GM08714 (cell line): ENCODE measurements around the gene WSB1.
"Not testable (repeated sequence)": the region's sequence is repeated elsewhere in the genome, so short reads cannot be mapped to it uniquely, and the experiment has no call there.

Source experiments
- H3K4me3 ChIP-seq: fragments of 200-500 bp; sonication (Bioruptor generic); 2 replicates; pipeline ENCODE4 v1.5.1; 2014; ENCODE audit warnings: mild to moderate bottlenecking, low read length, inconsistent platforms
- ZNF274 ChIP-seq: IDR thresholded peaks from 2 replicates; pipeline ENCODE4 v1.6.1; 2012; ENCODE audit warnings: mild to moderate bottlenecking, low read depth, low read length

The WSB1 gene, protein sequence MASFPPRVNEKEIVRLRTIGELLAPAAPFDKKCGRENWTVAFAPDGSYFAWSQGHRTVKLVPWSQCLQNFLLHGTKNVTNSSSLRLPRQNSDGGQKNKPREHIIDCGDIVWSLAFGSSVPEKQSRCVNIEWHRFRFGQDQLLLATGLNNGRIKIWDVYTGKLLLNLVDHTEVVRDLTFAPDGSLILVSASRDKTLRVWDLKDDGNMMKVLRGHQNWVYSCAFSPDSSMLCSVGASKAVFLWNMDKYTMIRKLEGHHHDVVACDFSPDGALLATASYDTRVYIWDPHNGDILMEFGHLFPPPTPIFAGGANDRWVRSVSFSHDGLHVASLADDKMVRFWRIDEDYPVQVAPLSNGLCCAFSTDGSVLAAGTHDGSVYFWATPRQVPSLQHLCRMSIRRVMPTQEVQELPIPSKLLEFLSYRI

DNA sequence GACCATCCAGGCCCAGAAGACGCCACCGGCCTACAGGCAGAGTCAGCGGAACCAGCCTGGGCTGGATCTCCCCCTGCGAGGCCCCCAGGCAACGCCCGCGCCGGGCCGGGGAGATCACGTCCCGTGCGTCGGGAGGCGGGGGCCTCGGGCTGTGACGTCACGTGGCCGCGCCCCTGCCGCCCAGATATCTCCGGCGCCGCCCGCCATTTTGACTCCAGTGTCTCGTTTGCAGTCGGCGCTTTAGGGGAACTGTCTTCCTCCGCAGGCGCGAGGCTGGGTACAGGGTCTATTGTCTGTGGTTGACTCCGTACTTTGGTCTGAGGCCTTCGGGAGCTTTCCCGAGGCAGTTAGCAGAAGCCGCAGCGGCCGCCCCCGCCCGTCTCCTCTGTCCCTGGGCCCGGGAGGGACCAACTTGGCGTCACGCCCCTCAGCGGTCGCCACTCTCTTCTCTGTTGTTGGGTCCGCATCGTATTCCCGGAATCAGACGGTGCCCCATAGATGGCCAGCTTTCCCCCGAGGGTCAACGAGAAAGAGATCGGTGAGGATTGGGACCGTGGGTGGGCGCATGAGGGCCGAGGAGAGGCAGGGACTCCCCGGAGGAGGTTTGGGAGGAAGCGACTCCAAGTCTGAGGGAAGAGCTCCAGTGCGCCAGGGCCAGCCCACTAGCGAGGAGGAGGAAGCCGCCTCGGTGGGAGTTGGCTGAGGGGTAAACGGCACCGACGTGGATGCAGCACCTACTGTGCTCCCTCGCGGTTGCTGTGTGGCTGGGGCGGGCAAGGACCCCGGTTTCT is at the start of gene WSB1:
WSB1 (plus strand) TSS at position 217 of the 791 bp plus-strand sequence; CDS start at position 499, 282 bp downstream.
- no peak for TF ChIP-seq ZNF274
- peak within 1 kb of the TSS; percentile 92 for H3K4me3 ChIP-seq

DNA sequence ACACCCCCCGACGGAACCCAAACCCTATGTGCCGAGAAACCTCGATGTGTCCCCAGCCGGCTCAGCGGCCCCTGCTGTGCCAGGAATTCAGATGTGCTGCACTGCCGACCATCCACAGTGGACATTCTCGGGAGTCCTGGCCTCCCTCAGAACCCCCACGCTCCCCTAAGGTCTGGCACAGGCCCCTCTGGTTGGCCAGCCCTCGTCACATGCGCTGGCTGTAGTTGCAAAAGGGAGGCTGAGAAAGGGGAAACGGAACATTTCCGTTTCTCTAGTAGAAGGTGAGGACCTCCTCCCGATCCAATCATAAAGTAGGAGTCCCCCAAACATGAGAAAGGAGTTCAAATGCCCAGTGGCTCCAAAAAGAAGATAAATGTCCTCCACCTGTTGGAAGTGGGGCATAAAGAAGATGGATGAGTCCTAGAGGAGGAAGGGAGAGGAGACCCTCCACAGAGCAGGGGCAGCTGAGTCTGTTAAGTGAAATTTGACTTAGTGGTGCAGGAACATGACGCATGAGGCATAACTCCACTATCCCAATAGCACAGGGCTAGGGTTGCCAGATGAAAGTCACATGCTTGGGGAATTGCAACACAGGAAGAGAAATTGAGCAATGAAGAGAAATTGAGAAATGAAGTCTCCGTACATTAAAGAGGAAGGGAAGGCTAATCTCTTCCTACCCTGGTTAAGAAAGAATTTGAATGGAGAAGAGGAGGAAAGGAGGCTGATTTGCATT is 49.3 kb upstream of the WSB1 start:
- no peak for TF ChIP-seq ZNF274
- no peak overlapping the region for H3K4me3 ChIP-seq

DNA sequence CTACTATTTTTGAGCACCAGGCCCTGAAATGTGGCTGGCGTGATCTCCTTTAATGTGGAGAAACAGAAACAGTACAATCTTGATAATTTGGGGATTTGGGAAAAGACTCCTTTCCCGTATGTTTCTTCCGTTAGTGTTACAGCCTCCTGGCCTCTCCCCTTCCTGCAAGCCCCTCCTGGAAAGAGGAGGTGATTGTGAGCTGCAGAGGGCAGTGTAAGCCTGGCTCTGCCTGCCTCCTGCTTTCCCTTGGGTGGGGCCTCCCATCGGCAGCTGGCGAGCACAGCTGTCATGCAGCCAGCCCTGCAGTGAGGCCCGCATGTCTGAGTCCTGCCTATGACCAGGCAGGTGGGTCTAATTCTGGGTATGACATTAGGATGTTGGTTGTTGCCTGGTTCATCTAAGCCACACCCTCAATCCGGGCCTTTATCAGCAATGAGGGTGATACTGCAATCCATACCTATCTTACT is 48.7 kb upstream of the WSB1 start:
- H3K4me3 ChIP-seq = no peak overlapping the region
- TF ChIP-seq ZNF274 = no peak

DNA sequence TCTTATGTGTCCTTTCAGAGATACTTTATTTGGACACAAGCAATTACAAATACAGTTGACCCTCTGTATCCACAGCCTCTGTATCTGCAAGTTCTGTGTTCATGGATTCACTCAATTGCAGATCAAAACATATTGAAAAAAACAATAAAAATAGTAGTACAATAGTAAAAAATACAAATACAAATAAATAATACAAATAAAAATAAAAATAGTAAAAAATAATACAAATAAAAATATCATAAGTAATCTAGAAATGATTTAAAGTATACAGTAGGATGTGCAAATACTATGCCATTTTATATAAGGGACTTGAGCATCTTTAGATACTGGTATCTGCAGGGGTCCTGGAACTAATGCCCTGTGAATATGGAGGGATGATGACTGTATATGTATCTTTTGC is 47.4 kb upstream of the WSB1 start:
- no peak for TF ChIP-seq ZNF274
- no peak overlapping the region for H3K4me3 ChIP-seq

DNA sequence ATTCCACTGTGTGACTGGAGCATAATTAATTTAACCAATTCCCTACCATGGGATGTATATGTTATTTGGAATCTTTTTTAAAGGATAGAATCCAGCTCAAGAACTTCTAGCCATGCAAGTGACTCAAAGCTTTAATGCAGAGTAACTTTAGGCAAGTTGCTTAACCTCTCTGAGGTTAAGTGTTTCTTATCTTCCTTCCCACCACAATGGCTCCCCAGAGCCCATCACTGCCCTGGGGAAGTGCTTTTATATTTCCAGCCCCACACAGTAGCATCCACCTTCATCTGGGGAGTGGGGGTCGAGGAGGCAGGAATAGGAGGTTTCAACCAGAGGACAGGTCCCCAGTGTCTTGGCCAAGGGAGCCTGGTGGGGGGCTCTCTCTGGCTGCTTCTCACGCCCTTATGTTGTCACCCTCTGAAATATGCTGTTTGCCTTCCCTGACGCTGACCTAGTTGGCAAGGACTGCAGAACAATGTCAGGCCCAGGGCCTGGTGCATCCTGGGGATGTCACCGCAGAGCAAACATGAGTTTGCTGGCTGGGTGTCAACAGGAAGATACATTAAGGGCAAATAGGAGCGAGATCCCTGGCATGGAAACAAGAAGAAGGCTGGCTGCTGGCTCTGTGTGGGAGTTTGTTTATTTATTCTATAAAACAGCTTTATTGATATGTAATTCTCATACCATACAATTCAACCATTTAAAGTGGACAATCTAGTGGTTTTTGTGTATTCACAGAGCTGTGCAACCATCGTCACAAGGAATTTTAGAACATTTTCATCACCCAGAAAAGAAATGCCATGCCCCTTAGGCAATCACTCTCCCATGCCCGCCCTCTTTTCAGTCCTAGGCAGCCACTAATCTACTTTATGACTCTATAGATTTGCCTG is 46.6 kb upstream of the WSB1 start:
- no peak for TF ChIP-seq ZNF274
- H3K4me3 ChIP-seq = no peak overlapping the region

DNA sequence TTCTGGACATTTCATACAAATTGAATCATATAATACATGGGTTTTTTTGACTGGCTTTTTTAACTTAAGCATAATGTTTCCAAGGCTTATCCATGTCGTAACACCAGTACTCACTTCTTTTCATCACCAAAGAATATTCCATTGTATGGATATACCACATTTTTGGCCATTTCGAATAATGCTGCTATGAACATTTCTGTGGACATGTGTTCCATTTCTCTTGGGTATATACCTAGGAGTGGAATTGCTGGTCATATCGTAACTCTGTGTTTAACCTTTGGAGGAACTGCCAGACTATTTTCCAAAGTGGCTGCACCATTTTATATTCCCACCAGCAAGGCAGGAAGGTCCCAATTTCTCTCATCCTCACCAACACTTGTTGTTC is 46.0 kb upstream of the WSB1 start:
- no peak for TF ChIP-seq ZNF274
- no peak overlapping the region for H3K4me3 ChIP-seq

DNA sequence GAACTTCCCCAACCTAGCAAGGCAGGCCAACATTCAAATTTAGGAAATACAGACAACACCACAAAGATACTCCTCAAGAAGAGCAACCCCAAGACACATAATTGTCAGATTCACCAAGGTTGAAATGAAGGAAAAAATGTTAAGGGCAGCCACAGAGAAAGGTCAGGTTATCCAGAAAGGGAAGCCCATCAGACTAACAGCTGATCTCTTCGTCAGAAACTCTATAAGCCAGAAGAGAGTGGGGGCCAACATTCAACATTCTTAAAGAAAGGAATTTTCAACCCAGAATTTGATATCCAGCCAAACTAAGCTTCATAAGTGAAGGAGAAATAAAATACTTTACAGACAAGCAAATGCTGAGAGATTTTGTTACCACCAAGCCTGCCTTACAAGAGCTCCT is 43.1 kb upstream of the WSB1 start:
- not testable (repeated sequence) for H3K4me3 ChIP-seq

DNA sequence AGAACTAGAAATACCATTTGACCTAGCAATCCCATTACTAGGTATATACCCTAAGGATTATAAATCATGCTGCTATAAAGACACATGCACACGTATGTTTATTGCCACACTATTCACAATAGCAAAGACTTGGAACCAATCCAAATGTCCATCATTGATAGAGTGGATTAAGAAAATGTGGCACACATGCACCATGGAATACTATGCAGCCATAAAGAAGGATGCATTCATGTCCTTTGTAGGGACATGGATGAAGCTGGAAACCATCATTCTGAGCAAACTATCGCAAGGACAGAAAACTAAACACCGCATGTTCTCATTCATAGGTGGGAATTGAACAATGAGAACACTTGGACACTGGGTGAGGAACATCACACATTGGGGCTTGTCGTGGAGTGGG is 39.1 kb upstream of the WSB1 start:
- not testable (repeated sequence) for H3K4me3 ChIP-seq

DNA sequence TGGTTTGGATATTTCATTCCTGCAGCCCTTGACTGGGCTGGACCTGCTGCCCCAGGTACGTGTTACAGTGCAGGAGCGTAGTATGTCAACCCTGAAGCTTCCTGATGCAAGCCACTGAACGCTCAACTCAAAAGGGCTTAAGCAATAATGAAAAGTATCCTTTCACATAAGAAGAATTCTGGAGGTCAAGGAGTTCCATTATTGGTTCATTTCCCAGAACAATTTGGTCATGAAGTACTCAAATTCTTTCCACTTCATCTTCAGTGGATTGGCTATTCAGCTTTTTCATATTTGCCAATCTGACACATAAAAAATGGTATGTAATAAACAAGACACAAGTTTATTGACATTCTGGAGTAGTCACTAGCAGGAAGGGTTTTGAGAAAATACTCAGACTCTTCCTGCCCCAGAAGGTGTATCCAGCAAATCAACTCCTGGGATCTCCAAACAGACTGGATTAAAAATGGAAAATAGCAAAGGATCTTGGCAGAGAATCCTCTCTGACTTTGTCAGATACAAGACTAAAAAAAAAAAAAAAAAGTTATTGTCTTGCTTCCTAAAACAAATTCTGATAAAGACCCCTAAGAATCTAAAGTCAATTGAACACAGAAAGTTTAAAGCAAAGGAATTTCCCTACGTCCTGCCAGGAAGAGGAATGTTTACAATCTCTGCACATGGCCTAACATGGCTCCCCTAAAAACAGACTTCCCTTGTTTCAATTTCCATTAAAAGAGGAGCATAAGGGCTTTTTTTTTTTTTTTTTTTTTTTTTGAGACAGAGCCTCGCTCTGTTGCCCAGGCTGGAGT is 37.5 kb upstream of the WSB1 start:
- no peak for TF ChIP-seq ZNF274
- no peak overlapping the region for H3K4me3 ChIP-seq

DNA sequence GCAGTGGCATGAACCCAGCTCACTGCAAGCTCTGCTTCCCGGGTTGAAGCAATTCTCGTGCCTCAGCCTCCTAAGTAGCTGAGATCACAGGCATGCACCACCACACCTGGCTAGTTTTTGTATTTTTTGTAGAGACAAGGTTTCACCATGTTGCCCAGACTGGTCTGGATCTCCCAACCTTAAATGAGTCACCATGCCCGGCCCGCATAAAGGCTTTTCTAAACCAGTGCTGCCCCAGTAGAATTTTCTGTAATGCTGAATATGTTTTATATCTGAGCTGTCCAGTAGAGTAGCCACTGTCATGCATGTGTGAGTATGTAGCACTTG is 36.9 kb upstream of the WSB1 start:
- TF ChIP-seq ZNF274 = no peak
- H3K4me3 ChIP-seq = no peak overlapping the region

DNA sequence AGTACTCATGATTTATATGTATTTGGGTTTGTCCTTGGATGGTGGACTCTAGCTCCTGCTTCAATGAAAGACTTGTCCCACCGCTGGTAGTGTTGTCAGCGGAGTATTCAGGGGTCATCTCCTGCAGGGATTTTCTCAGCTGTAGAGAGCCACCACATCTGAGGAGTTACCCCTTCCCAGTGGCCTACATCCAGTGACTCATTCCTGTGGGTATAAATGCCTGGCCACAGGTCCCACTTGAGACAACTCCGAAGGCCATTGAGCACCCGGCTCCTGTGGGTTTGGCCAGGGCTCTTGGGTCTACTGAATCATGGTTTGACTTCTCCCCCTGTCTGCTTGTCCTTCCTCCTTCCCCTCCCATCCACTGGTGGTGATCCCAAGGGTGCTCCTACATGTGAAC is 34.6 kb upstream of the WSB1 start:
- no peak for TF ChIP-seq ZNF274
- H3K4me3 ChIP-seq = no peak overlapping the region

DNA sequence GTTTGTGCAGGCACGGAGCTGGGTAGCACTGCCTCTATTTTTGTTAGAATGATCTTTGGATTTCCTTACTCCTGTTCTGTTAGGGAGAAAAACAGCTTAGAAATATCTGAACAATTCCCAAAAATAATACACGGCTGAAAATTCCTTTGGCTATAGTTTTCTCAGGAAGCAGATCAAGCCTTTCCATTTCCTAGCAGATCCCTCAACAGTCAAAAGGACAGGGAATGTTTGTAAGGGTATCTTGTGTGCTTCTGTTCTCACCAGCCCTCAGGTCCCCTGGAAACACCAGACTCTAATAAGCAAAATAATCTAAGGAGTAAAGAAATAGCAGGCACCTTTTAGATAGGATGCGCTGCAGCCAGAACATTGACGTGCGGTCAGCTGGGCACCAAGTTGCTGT is 30.5 kb upstream of the WSB1 start:
- TF ChIP-seq ZNF274 = no peak
- H3K4me3 ChIP-seq = no peak overlapping the region
